GM19351 (cell line): ENCODE results near the gene AGBL2.
"Not testable (repeated sequence)": the region's sequence is repeated elsewhere in the genome, so short reads cannot be mapped to it uniquely, and the experiment has no call there.

Experiments used
- ATAC-seq: cut with Tn5 transposase; IDR thresholded peaks from one replicate; pipeline ENCODE4 v1.9.1; 2021; ENCODE audit warnings: mild to moderate bottlenecking, moderate library complexity; ENCODE audit not compliant: unreplicated experiment

AGBL2 gene

DNA sequence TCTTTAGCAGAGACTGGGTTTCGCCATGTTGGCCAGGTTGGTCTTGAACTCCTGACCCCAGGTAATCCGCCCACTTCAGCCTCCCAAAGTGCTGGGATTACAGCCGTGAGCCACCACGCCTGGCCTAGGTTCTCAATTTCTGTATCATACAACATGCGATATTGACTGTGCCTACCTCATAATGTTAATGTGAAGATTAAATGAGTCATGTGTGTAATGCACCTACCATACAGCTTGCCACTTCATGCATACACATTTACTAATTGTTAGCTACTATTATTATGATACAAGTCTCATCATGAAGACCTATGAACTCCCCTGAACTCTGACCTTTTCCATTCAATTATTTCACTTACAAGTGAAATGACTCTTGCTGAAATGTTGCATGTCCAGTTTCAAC lies 25.7 kb downstream of the AGBL2 start:
- ATAC-seq: no peak

DNA sequence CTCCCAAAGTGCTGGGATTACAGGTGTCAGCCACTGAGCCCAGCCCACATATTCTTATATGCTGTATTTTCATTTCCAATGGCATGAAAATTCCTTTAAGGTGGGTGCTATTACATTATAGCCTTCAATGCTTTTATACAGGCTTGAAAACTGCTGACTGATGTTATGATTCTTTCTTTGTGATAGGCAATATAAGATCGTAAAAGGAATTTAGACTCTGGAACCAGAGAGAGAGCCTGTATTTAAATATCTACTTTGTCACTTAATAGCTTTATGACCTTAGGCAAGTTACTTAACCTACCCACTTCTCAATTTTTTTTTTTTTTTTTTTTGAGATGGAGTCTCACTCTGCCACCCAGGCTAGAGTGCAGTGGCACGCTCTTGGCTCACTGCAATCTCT lies 26.2 kb downstream of the AGBL2 start:
- ATAC-seq: no peak

DNA sequence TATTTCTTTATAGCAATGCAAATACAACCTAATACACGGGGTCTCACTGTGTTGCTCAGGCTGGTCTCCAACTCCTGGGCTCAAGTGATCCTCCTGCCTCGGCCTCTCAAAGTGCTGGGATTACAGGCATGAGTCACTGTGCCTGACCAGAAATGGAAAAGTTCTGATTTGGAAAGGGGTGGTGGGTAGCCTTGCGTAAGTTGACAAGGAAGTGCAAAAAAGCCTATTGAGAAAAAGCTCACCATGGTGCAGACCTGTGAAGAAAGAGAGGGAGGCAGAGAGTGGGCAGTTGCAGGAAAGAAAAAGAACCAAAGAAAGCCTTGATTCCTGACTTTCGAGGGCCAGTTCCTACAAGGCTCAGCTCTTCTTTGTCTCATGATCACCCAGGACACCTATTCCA lies 27.1 kb downstream of the AGBL2 start:
- no peak for ATAC-seq

DNA sequence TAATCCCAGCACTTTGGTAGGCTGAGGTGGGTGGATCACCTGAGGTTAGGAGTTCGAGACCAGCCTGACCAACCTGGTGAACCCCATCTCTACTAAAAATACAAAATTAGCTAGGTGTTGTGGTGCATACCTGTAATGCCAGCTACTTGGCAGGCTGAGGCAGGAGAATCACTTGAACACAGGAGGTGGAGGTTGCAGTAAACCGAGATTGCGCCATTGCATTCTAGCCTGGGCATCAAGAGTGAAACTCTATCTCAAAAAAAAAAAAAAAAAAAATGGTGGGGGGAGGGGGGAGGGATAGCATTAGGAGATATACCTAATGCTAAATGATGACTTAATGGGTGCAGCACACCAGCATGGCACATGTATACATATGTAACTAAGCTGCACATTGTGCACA lies 28.5 kb downstream of the AGBL2 start:
- ATAC-seq: not testable (repeated sequence)

DNA sequence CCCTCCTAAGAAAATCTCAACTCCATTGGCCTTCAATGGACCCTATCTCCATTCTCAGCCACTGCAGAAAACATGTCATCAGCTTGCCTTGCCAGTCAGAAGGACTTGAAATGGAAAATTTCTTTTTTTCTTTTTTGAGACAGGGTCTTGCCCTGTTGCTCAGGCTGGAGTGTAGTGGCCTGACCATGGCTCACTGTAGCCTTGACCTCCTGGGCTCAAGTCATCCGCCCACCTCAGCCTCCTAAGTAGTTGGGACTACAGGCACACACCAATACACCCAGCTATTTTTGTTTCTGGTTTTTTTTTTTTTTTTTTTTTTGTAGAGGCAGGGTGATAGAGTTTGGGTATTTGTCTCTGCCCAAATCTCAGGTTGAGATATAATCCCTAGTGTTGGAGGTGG lies 29.0 kb downstream of the AGBL2 start:
- ATAC-seq: no peak

DNA sequence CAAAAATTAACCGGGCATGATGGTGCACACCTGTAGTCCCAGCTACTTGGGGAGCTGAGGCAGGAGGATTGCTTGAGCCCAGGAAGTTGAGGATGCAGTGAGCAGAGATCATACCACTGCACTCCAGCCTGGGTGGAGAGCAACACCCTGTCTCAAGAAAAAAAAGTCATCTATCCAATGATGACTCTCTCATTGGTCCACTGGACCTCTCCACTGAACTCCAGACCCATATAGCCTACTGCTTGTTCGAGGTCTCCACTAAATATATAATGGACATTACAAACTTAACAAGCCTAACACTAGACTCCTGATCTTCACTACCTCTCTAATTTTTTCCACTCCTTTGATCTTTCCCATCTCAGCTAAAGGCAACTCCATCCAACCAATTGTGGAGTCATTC lies 39.3 kb downstream of the AGBL2 start:
- no peak for ATAC-seq

DNA sequence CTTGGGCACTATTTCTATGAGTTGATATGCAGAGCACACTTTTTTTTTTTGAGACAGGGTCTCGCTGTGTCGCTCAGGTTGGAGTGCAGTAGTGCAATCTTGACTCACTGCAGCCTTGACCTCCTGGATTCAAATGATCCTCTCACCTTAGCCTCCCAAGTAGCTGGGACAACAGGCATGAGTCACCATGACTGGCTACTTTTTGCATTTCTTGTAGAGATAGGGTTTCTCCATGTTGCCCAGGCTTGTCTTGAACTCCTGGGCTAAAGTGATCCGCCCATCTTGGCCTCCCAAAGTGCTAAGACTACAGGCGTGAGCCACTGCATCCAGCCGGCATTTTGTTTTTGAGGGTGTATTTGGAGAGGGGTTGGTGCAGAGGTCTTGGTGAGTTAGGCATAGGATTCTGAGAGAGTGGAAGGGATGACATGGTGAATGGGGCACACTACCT lies 42.9 kb downstream of the AGBL2 start:
- ATAC-seq: no peak

DNA sequence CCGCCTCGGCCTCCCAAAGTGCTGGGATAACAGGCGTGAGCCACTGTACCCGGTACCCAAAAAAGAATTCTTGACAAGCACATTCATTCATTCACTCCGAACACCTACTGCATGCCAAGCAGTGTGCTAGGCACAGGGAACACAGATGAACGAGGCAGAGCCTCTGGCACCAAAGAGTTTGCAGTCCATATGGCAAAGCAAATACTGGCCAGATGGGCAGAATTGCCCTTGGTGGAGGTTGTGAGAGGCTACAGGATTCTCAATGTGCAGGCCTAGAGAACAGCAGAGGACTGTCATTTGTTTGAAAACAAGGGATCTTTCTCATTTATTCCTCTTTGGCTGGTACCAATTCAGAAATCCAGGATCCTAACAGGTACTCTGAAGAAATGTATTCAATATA lies 45.3 kb downstream of the AGBL2 start:
- no peak for ATAC-seq

DNA sequence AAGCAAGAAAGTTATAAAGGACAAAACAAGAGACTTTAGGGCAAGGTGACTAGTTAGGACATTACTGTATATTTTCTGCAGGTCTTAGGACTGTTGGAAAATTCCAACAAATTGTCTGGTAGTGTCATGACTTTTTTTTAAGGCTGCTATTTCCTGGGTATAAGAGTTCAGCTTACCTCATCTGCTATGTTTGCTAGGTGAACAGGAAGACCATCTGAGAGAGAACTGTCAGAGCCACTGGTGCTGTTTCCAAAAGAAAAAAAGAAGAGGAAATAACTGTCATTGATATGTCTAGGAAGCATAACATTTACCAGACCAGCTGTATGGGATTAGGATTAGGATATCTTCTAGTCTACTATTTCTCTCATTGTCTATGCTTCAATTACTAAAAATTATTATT lies 46.5 kb downstream of the AGBL2 start:
- ATAC-seq: no peak

DNA sequence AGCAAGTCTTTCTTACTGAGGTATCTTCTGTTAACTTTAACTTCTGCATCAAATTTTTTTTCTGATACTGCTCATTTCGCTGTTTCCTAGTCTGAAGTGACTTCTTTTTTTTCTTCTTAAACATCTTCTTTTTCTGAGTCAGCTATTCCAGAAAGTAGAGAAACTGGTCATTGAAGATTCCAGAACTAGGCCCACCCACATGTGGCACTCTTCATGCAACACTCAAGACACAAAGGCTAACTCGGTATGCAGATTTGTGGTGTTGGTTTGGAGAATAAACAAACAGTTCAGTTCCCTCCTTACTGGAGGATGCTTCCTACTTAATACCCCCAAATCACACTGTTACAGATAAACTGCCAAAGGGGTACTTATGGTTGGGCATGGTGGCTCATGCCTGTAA lies 47.6 kb downstream of the AGBL2 start:
- ATAC-seq: no peak

DNA sequence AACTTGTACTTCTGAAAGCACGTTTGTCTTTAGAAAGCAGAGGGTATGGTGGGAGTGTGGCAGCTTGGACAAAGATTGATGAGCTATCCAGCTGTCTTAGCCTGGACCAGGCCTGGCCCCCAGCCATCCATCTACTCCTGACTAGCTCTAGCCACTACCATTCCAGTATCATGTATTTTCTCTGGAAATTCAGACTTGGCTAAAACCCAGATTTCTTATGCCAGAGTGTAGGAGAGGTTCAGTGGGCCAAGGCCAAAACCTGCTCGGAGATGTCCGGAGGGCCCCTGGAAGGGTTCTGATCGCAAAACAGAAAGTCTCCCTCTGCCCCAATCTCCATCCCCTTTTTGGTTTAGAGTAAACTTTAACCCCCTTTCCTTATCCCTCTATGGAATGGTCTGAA lies 48.0 kb downstream of the AGBL2 start:
- no peak for ATAC-seq

DNA sequence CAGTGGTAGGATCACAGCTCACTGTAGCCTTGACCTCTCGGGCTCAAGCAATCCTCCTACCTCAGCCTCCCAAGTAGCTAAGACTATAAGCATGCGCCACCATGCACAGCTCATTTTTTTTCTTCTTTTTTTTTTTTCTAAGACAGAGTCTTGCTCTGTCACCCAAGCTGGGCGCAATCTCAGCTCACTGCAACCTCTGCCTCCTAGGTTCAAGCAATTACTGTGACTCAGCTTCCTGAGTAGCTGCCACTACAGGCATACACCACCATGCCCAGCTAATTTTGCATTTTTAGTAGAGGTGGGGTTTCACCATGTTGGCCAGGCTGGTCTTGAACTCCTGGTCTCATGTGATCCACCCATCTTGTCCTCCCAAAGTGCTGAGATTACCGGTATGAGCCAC lies 50.2 kb downstream of the AGBL2 start:
- ATAC-seq: not testable (repeated sequence)

DNA sequence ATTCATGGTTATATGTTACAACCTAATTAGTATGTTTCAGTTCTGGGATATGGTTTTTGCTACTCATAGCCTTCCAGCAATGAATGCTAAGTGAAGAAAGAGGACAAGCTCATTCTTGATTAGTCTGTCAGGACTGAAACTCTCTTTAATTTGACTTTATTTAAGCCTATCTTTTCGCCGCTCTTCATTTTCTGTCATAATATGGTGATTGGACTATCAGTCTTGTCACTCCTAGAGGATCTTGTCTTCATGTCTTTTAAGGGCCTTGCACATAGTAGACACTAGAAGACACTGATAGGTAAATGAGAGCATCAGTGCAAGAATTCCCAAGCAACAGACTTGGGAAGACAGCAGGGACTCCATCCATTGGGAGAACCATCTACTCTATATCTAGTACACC lies 53.9 kb downstream of the AGBL2 start:
- ATAC-seq: no peak

DNA sequence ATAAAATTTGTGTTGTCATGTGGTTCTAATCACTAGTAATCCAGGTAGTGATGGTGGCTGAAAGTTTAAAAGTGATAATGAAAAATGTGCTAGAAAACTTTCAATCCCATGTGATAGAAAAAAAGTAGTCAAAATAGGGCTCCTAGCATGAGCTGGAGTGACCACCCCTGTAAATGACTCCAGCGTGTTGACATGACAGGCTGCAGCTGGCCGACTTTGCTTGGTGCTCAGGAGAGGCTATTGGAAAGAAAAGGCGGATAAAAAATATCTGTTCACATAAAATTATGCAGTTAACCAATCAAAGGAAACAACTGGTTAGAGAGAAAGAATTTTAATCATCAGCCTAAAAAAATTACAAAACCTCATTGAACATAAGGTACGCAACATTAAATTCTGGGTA lies 55.9 kb downstream of the AGBL2 start:
- ATAC-seq: no peak

DNA sequence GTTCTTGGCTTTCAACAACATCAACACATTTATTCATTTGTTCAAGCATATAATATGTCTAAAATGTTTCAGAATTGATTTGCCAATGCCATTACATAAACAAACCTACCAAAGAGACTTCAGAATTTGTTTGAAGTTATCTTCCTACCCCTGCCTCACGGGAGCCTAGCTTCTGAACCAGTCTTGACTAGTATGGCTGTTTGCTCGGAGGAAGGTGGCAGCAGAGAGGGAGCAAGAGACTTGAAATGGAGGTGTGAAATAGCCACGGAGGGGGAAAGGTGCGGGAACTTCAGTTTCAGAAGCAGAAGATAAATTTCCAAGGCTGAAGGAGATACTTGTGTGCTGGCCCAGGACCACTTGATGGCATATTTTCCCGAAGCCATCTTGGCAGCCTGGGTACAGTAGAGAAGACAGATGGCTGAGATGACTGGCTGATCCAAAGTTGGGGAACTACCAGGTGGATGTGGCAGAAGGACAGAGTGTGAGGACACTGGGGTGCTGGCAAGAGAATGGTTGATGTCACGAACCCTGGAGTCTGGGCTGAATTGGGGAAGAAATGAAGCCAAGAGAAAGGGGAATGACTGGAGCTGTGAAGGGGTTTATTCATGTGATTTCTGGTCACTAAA lies 58.8 kb downstream of the AGBL2 start:
- ATAC-seq: no peak

DNA sequence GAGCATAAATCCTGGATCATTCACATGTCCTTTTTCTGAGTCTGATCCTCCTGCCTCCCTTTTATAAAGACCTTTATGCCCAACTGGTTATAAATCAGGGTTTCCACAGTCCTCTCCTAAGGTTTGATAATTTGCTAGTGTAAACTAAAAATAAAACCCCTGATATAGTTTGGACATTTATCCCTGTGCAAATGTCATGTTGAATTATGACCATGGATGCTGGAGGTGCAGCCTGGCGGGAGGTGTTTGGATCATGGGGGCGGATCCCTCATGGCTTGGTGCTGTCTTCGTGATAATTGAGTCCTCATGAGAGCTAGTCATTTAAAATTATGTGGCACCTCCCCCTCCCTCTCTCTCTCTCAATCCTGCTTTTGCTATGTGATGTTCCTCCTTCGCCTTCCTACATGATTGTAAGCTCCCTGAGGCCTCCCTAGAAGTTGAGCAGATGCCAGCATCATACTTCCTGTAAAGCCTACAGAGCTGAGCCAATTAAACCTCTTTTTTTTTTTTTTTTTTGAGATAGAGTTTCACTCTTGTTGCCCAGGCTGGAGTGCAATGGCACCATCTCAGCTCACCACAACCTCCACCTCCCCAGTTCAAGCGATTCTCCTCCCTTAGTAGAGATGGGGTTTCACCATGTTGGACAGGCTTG lies 63.2 kb downstream of the AGBL2 start:
- no peak for ATAC-seq

DNA sequence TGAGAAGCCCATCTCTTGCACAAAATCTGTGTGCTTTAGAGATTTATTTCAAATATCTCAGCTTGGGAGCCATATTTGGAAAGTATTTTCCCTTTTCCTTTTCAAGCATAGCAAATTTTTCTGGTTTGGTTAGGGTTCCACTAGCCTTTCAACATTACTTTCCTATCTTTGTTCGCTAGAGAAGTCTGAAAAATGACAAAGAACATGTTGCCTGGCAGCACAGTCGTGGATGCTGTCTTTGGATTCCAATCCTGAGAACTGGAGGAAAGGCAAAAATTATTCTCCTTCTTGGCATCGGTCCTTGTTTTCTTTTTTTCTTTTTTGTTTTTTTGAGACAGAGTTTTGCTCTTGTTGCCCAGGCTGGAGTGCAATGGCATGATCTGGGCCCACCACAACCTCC lies 65.9 kb downstream of the AGBL2 start:
- no peak for ATAC-seq

DNA sequence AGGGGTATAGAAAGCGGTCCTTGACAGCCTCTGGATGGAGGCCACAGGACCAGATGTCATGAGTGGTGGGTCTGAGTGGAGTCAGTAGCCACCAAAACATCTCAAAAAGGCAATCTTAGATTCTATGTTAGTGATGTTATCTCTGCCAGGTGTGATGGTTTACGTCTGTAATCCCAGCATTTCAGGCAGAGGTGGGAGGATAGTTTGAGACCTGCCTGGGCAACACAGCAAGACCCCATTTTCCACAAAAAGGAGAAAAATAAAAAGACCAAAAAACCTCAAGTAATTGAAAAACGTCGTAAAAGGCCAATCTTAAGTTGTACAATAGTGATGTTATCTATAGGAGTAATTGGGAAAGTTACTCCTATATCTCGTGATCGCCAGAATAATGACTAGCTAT lies 69.2 kb downstream of the AGBL2 start:
- no peak for ATAC-seq

DNA sequence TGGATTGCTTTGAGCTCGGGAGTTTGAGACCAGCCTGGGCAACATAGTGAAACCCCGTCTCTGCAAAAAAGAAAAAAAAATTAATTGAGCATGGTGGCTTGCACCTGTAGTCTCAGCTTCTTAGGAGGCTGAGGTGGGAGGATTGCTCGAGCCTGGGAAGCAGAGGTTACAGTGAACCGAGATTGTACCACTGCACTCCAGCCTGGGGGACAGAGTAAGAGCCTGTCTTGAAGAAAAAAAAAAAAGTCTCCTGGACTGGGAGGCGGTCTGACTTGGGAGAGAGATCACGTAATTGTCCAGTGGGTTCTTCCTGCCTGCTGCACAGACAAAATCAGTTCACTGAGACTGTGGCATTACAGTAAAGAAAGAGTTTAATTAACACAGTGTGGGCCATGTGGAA lies 69.7 kb downstream of the AGBL2 start:
- no peak for ATAC-seq

DNA sequence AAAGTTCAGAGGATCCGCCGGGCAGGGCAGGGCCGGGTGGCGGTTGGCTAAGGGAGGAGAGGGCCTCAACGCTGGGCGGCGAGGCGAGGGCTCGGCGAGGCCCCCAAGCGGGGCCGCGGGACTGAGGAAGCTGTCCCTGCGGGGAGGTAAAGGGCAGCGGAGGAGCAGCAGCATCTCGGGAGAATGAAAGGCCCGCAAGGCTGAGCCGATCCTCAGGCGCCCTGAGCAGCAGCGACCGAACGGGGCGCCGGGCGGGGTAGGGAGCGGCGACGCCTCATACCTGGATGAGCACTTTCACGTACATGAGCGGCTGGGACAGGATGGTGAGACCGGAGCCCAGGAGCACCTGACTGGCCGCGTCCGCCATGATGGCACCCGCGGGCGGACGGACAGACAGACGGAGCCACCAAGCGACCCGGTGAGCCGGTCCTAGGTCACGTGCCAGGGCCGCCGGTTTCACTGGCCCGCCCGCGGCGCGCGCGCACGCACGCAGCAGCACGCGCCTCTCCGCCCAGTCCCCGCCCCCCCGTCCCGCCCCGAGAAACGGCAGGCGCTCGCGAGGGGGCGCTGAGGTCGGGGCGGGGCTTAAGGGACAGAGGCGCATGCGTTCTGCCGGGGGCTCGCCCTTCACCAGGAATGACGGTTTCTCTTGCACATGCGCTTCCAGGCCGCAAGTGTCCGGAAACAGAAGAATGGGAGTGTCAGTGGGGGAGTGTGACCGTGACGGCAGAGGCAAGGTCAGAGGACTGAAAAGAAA lies 72.9 kb downstream of the AGBL2 start, which contains the start of gene MTCH2:
Gene MTCH2 (minus strand): TSS at position 461 of the 757 bp plus-strand sequence. CDS start 94 bp downstream, at position 367.
- peak; percentile 84 for ATAC-seq

DNA sequence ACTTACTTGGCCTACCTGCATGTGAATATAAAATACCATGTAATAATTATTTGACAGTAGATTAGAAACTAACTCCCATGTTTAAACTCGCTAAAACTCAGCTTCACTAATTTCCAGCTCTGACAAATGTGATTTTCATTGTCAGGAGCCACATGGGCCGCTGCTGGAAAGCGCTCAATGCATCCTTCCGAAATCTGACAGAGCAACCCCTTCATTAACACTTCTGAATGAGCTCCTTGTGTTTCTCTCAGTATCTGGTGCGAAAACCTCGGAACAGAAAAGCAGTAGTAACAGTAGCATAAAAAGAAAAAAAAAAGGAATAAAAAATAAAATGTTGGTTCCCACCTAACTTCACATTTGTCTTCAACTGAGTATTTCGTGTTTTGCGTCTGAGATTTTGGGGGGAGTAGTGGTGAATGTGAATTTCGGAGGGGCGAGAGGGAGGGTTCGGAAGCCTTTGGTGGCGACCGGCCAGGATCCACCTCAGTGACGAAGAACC lies 73.5 kb downstream of the AGBL2 start:
- no peak for ATAC-seq

DNA sequence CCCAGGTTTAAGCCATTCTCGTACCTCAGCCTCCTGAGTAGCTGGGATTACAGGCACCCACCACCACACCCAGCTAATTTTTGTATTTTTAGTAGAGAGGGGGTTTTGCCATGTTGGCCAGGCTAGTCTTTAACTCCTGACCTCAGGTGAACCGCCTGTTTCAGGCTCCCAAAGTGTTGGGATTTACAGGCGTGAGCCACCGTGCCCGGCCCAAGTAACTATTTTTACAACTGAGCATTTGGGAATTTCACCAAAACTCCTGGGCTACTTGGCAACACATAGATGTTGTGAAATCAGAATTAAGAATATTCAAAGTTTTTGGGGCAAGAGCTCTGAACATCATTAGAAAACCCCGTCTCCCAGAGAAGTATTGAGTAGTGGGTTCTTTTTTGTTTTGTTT lies 74.7 kb downstream of the AGBL2 start:
- ATAC-seq: not testable (repeated sequence)
